ENCODE data around the gene RAB41.
"Not testable (repeated sequence)": the region's sequence is repeated elsewhere in the genome, so short reads cannot be mapped to it uniquely, and the experiment has no call there.

DNA sequence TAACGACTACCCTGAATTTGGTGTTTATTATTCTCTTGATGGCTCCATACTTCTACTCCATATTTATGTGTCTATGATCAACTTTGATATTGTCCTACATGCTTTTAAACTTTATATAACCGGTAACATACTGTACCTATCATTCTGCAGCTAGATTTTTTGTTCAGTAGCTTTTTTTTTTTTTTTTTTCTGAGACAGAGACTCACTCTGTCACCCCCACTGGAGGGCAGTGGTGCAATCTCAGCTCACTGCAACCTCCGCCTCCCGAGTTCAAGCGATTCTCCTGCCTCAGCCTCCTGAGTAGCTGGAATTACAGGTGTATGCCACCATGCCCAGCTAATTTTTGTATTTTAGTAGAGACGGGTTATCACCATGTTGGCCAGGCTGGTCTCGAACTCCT, 7.9 kb upstream of the RAB41 start:
- TF ChIP-seq, protein P1, sequence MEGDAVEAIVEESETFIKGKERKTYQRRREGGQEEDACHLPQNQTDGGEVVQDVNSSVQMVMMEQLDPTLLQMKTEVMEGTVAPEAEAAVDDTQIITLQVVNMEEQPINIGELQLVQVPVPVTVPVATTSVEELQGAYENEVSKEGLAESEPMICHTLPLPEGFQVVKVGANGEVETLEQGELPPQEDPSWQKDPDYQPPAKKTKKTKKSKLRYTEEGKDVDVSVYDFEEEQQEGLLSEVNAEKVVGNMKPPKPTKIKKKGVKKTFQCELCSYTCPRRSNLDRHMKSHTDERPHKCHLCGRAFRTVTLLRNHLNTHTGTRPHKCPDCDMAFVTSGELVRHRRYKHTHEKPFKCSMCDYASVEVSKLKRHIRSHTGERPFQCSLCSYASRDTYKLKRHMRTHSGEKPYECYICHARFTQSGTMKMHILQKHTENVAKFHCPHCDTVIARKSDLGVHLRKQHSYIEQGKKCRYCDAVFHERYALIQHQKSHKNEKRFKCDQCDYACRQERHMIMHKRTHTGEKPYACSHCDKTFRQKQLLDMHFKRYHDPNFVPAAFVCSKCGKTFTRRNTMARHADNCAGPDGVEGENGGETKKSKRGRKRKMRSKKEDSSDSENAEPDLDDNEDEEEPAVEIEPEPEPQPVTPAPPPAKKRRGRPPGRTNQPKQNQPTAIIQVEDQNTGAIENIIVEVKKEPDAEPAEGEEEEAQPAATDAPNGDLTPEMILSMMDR (IDR thresholded peaks at IDR 0.05; ENCODE audit: low read length), result not testable (repeated sequence)
- not testable (repeated sequence) for TF ChIP-seq EZH2 (optimal IDR thresholded peaks at IDR 0.05; ENCODE audit: low read depth, low read length); EZH2phosphoT487 (IDR thresholded peaks at IDR 0.05; ENCODE audit: low read length)

Data from MM.1S (cell line).